Parathyroid adenoma (tissue), 2 donors: ENCODE data around the gene STBD1.
"Not testable (repeated sequence)": the region's sequence is repeated elsewhere in the genome, so short reads cannot be mapped to it uniquely, and the experiment has no call there.

ENCODE experiments used
- H2AFZ ChIP-seq: fragments of 300-600 bp; sonication (generic); one replicate; pipeline ENCODE4 v1.7.0; 2017; ENCODE audit warnings: antibody characterized with exemption, mild to moderate bottlenecking
- H3K27ac ChIP-seq: fragments of 300-600 bp; sonication (generic); one replicate; pipeline ENCODE4 v1.7.0; 2017
- H3K27me3 ChIP-seq: fragments of 300-600 bp; sonication (generic); one replicate; pipeline ENCODE4 v1.7.0; 2017; ENCODE audit warnings: low read length; ENCODE audit not compliant: control insufficient read depth, insufficient read depth
- H3K36me3 ChIP-seq: fragments of 300-600 bp; sonication (generic); one replicate; pipeline ENCODE4 v1.7.0; 2017; ENCODE audit warnings: low read length; ENCODE audit not compliant: control insufficient read depth, insufficient read depth
- H3K4me1 ChIP-seq: fragments of 300-600 bp; sonication (generic); one replicate; pipeline ENCODE4 v1.7.0; 2017; ENCODE audit warnings: control low read depth
- H3K4me2 ChIP-seq: fragments of 300-600 bp; sonication (generic); one replicate; pipeline ENCODE4 v1.7.0; 2017; ENCODE audit warnings: low read length
- H3K4me3 ChIP-seq: fragments of 300-600 bp; sonication (generic); one replicate; pipeline ENCODE4 v1.7.0; 2017; ENCODE audit warnings: low read depth, low read length
- H3K79me2 ChIP-seq: fragments of 300-600 bp; sonication (generic); one replicate; pipeline ENCODE4 v1.7.0; 2017; ENCODE audit warnings: control low read depth
- H3K9ac ChIP-seq: fragments of 300-600 bp; sonication (generic); one replicate; pipeline ENCODE4 v1.7.0; 2017; ENCODE audit warnings: mild to moderate bottlenecking
- H3K9me3 ChIP-seq: fragments of 300-600 bp; sonication (generic); one replicate; pipeline ENCODE4 v1.7.0; 2017; ENCODE audit warnings: low read length; ENCODE audit not compliant: control insufficient read depth
- CTCF ChIP-seq: fragments of 300-600 bp; sonication (generic); IDR thresholded peaks from one replicate; pipeline ENCODE4 v1.7.0; 2017; ENCODE audit warnings: antibody characterized with exemption, mild to moderate bottlenecking
- donor health status: primary hyperparathyroidism.

STBD1 gene

GRCh38 chr4:76357981-76358380 lies 51.4 kb downstream of the STBD1 start:
- Histone ChIP-seq H3K4me1 (no peaks in the 10 kb centered on the region), H3K36me3 (no peaks in the 10 kb centered on the region), H3K79me2 (no peaks in the 10 kb centered on the region), H3K27me3 (no peaks in the 10 kb centered on the region), H3K9me3 (no peaks in the 10 kb centered on the region), H3K4me3 (no peak overlapping the region), H3K4me2 (no peak overlapping the region), H3K9ac (no peak overlapping the region), H3K27ac (no peak overlapping the region), H2AFZ (no peak overlapping the region)
- no peak for TF ChIP-seq CTCF

GRCh38 chr4:76359881-76360466 lies 53.4 kb downstream of the STBD1 start:
- H3K4me2 ChIP-seq, H3K9ac ChIP-seq, H3K36me3 ChIP-seq, H3K79me2 ChIP-seq, H2AFZ ChIP-seq, H3K27me3 ChIP-seq, H3K4me3 ChIP-seq, H3K9me3 ChIP-seq, H3K27ac ChIP-seq, H3K4me1 ChIP-seq: not testable (repeated sequence)
